ENCODE results near the gene NEIL3. TPM values are rescaled to one million over a fixed set of nuclear protein-coding genes. Genes with fewer than 3 reads are reported as not detected.

NEIL3 gene
- 1.6 and 3.3 TPM in 2 replicates for total RNA-seq

- DNase-seq (ENCODE audit: extremely low read depth, low read depth, low spot score): peak; percentile 45
Observed at GRCh38 chr4:177309522-177310371, at the start of gene NEIL3. TSS of gene NEIL3 (plus strand) at chr4:177309874. CDS start at chr4:177309954, 80 bp downstream.

- no peak for DNase-seq (ENCODE audit: extremely low read depth, low read depth, low spot score)
Observed at GRCh38 chr4:177263818-177264217, 45.9 kb upstream of the NEIL3 start.

- DNase-seq (ENCODE audit: extremely low read depth, low read depth, low spot score): no peak
Observed at GRCh38 chr4:177264788-177265422, 44.8 kb upstream of the NEIL3 start.

GRCh38 chr4:177265729-177266128, 43.9 kb upstream of the NEIL3 start:
- no peak for DNase-seq (ENCODE audit: extremely low read depth, low read depth, low spot score)

- no peak for DNase-seq (ENCODE audit: extremely low read depth, low read depth, low spot score)
Observed at GRCh38 chr4:177266506-177266905, 43.2 kb upstream of the NEIL3 start.

- no peak for DNase-seq (ENCODE audit: extremely low read depth, low read depth, low spot score)
Observed at GRCh38 chr4:177267911-177268310, 41.8 kb upstream of the NEIL3 start.

GRCh38 chr4:177271091-177271490, 38.6 kb upstream of the NEIL3 start:
- no peak for DNase-seq (ENCODE audit: extremely low read depth, low read depth, low spot score)

GRCh38 chr4:177271915-177272766, 37.5 kb upstream of the NEIL3 start:
- DNase-seq (ENCODE audit: extremely low read depth, low read depth, low spot score): no peak

GRCh38 chr4:177275999-177276398, 33.7 kb upstream of the NEIL3 start:
- no peak for DNase-seq (ENCODE audit: extremely low read depth, low read depth, low spot score)

- no peak for DNase-seq (ENCODE audit: extremely low read depth, low read depth, low spot score)
Observed at GRCh38 chr4:177281351-177281909, 28.2 kb upstream of the NEIL3 start.

GRCh38 chr4:177282284-177282835, 27.3 kb upstream of the NEIL3 start:
- no peak for DNase-seq (ENCODE audit: extremely low read depth, low read depth, low spot score)

- DNase-seq (ENCODE audit: extremely low read depth, low read depth, low spot score): no peak
Observed at GRCh38 chr4:177283167-177283566, 26.5 kb upstream of the NEIL3 start.

GRCh38 chr4:177285953-177286352, 23.7 kb upstream of the NEIL3 start:
- DNase-seq (ENCODE audit: extremely low read depth, low read depth, low spot score): no peak

GRCh38 chr4:177287255-177287654, 22.4 kb upstream of the NEIL3 start:
- DNase-seq (ENCODE audit: extremely low read depth, low read depth, low spot score): no peak

- DNase-seq (ENCODE audit: extremely low read depth, low read depth, low spot score): no peak
Observed at GRCh38 chr4:177288335-177288734, 21.3 kb upstream of the NEIL3 start.

- no peak for DNase-seq (ENCODE audit: extremely low read depth, low read depth, low spot score)
Observed at GRCh38 chr4:177290780-177291179, 18.9 kb upstream of the NEIL3 start.

- no peak for DNase-seq (ENCODE audit: extremely low read depth, low read depth, low spot score)
Observed at GRCh38 chr4:177292171-177292570, 17.5 kb upstream of the NEIL3 start.

- no peak for DNase-seq (ENCODE audit: extremely low read depth, low read depth, low spot score)
Observed at GRCh38 chr4:177293208-177294033, 16.3 kb upstream of the NEIL3 start.

GRCh38 chr4:177297785-177298391, 11.8 kb upstream of the NEIL3 start:
- DNase-seq (ENCODE audit: extremely low read depth, low read depth, low spot score): no peak
